GM12878 (cell line): ENCODE measurements around the gene SMAD4. TPM values are rescaled to one million over a fixed set of nuclear protein-coding genes. Genes with fewer than 3 reads are reported as not detected.
A peak's percentile ranks its signal among the peaks of the same experiment; 100 is the strongest.

Experiments
- ATAC-seq: fragments of 200-7000 bp; cut with Tn5 transposase; 3 replicates; pipeline ENCODE4 v1.9.1; 2020; ENCODE audit warnings: mild to moderate bottlenecking, moderate library complexity
- BruUV-seq: library from RNA; stranded (reverse); fragments of 400-500 nt; replicated peaks from 2 replicates; lab custom pipeline; 2021; lab: Mats Ljungman, UMichigan
- CTCF ChIA-PET: fragments of 300-600 bp; sonication (Branson Sonifier 250); formaldehyde crosslinking; extraction: SDS; loops from one replicate; lab custom pipeline; 2021; ENCODE audit warnings: inconsistent platforms; lab: Yijun Ruan, JAX
- POLR2A ChIA-PET: fragments of 350-600 bp; formaldehyde crosslinking; extraction: SDS; loops from one replicate; lab custom pipeline; 2021; ENCODE audit warnings: inconsistent platforms; lab: Charles Lee
- RAD21 ChIA-PET: fragments of 300-600 bp; sonication (Branson Sonifier 250); formaldehyde crosslinking; loops from one replicate; lab custom pipeline; 2023; ENCODE audit warnings: antibody characterized with exemption; ENCODE audit not compliant: unreplicated experiment; lab: Charles Lee
- SMC1A ChIA-PET: fragments of 300-600 bp; sonication (Branson Sonifier 250); formaldehyde crosslinking; loops from one replicate; lab custom pipeline; 2023; ENCODE audit not compliant: unreplicated experiment, uncharacterized antibody; lab: Charles Lee
- DNase-seq: peaks from one replicate; pipeline ENCODE4 v3.0.0-alpha.2; 2011; ENCODE audit warnings: low read depth, low spot score
- FAIRE-seq: peaks from 3 replicates; lab custom pipeline; 2011; peaks lifted over from hg19 to GRCh38; lab: Jason Lieb, UNC
- H2AFZ ChIP-seq: 2 replicates; pipeline ENCODE4 v1.6.0; 2011; ENCODE audit warnings: low read depth, low read length, control low read depth; ENCODE audit not compliant: control insufficient read depth
- H3K27ac ChIP-seq: 2 replicates; pipeline ENCODE4 v1.5.1; 2011; ENCODE audit warnings: control low read depth; ENCODE audit not compliant: control insufficient read depth, insufficient read depth
- H3K27me3 ChIP-seq, 2 experiments: replicated peaks in 1 of 2; 2 replicates each; pipeline versions ENCODE4 v1.6.0 to v1.6.1; 2011; ENCODE audit warnings: low read length in 1 of 2; ENCODE audit not compliant: control insufficient read depth in 2 of 2, insufficient read depth in 2 of 2
- H3K36me3 ChIP-seq, 2 experiments: 2 replicates each; pipeline ENCODE4 v1.5.1; 2011; ENCODE audit warnings: low read length in 1 of 2; ENCODE audit not compliant: control insufficient read depth in 2 of 2, insufficient read depth in 2 of 2
- H3K4me1 ChIP-seq: 2 replicates; pipeline ENCODE4 v1.6.1; 2011; ENCODE audit warnings: mild to moderate bottlenecking, low read length, moderate library complexity, mixed read lengths; ENCODE audit not compliant: control insufficient read depth, insufficient read depth
- H3K4me2 ChIP-seq: 2 replicates; pipeline ENCODE4 v1.6.0; 2011; ENCODE audit warnings: control low read depth; ENCODE audit not compliant: control insufficient read depth, insufficient read depth
- H3K4me3 ChIP-seq: fragments of 200-600 bp; sonication (generic); 2 replicates; pipeline ENCODE4 v1.5.1; 2016
- H3K79me2 ChIP-seq: 2 replicates; pipeline ENCODE4 v1.6.0; 2011; ENCODE audit warnings: low read length; ENCODE audit not compliant: control insufficient read depth, insufficient read depth
- H3K9ac ChIP-seq: 2 replicates; pipeline ENCODE4 v1.8.0; 2011; ENCODE audit warnings: low read length, control low read depth, mixed read lengths; ENCODE audit not compliant: control insufficient read depth, insufficient read depth
- H3K9me3 ChIP-seq: replicated peaks from 3 replicates; pipeline ENCODE4 v1.5.1; 2011; ENCODE audit warnings: mild to moderate bottlenecking, low read length; ENCODE audit not compliant: control insufficient read depth, insufficient read depth
- H4K20me1 ChIP-seq: 2 replicates; pipeline ENCODE4 v1.6.0; 2011; ENCODE audit not compliant: control insufficient read depth, insufficient read depth
- ATF7 ChIP-seq: fragments of 450-650 bp; IDR thresholded peaks from 2 replicates; pipeline ENCODE4 v1.6.1; 2016; ENCODE audit warnings: low read depth, mild to moderate bottlenecking
- GATAD2B ChIP-seq: fragments of 450-650 bp; conservative IDR thresholded peaks from 2 replicates; pipeline ENCODE4 v1.6.1; 2017; ENCODE audit warnings: low read depth, mild to moderate bottlenecking, moderate library complexity
- HDAC2 ChIP-seq: fragments of 200-600 bp; sonication (generic); IDR thresholded peaks from 2 replicates; pipeline ENCODE4 v1.6.1; 2017
- JUND ChIP-seq: IDR thresholded peaks from 2 replicates; pipeline ENCODE4 v1.6.1; 2012; ENCODE audit warnings: low read depth, mild to moderate bottlenecking, low read length, improper control_type of control experiment, moderate library complexity
- LARP7 ChIP-seq: fragments of 450-650 bp; IDR thresholded peaks from 2 replicates; pipeline ENCODE4 v1.6.1; 2017; ENCODE audit warnings: mild to moderate bottlenecking
- REST ChIP-seq: IDR thresholded peaks from 2 replicates; pipeline ENCODE4 v1.6.1; 2012; ENCODE audit warnings: mild to moderate bottlenecking, low read depth, low read length
- WGBS: methylation state at CpG from one replicate; pipeline ENCODE4 v1.1.6; 2016; ENCODE audit warnings: low lambda C conversion rate; ENCODE audit not compliant: insufficient replicate concordance, insufficient coverage; ENCODE audit errors: missing lambda C conversion rate; 5-methylcytosine and 5-hydroxymethylcytosine counted together
- in situ Hi-C: fragments of 300-500 bp; cut with MboI; formaldehyde crosslinking; loops from 9 replicates; pipeline ENCODE4 v1.14.3; 2018; ENCODE audit warnings: mixed read lengths
- intact Hi-C: fragments of 100-400 bp; cut with micrococcal nuclease; formaldehyde crosslinking; loops from one replicate; pipeline ENCODE4 v1.14.2; 2022; ENCODE audit not compliant: unreplicated experiment
- polyA plus RNA-seq, 11 experiments: library from polyadenylated mRNA; depleted of rRNA in 4 of 11; unstranded in 6 of 11; stranded (reverse) in 5 of 11; fragments of >200 nt; fragmentation: Nextera tagmentation in 4 of 11; fragmentation: Illumina TruSeq in 1 of 11; extraction: Ambion mirVana in 4 of 11; extraction: Trizol in 1 of 11; gene quantifications; 1 replicate in 1 of 11; 2 replicates in 10 of 11; pipeline versions ENCODE4 v1.2.1 to v1.2.3, GENCODE V29; 2011 to 2016; ENCODE audit warnings: inconsistent platforms in 2 of 11, missing spikeins in 2 of 11, low read depth in 1 of 11
- total RNA-seq, 4 experiments: library from RNA; depleted of rRNA in 3 of 4; stranded (reverse); fragments of >200 nt in 3 of 4; fragmentation: Illumina TruSeq in 1 of 4; extraction: Trizol in 1 of 4; gene quantifications; 2 replicates each; pipeline versions ENCODE4 v1.2.1 to v1.2.3, GENCODE V29; 2013 to 2021
- TF ChIP-seq, protein P1 (sequence below): fragments of 450-650 bp; formaldehyde crosslinking; IDR thresholded peaks from 2 replicates; pipeline ENCODE4 v1.4.0; 2020; ENCODE audit warnings: mild to moderate bottlenecking, moderate library complexity
- TF ChIP-seq, protein P2 (sequence below): IDR thresholded peaks from 2 replicates; pipeline ENCODE4 v1.6.1; 2012; ENCODE audit warnings: low read depth, low read length, improper control_type of control experiment

SMAD4 gene
- total and polyA plus RNA-seq, 10 of the 15 experiments (the other 5 are each of a cell fraction or from before 2014, with no cell fraction given) = 9.6 to 99.9 (median 37.5) TPM

DNA sequence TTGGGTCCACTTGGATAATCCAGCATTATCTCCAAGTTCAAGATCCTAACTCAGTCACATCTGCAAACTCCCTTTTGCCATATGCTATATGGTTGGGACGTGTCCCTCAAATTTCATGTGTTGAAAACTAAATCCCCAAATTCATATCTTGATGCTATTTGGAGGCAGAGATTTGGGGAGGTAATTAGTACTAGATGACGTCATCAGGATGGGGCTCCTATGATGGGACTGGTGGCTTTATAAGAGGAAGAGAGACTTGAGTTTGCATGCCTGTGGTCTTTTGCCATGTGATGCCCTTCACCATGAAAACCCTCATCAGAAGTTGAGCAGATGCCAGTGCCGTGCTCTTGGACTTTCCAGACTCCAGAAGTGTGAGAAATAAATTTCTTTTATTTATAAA, 16.8 kb upstream of the SMAD4 start:
- intact Hi-C loops (no loop called here), in situ Hi-C loops (no loop called here)
- no peak for FAIRE-seq

GRCh38 chr18:51017140-51017879, 12.7 kb upstream of the SMAD4 start:
- CTCF ChIA-PET = interaction anchor here (0.8 kb wide), 1 partner anchor 34 kb away, joined by 6 read pairs; no protein-coding TSS in a partner anchor
- no peaks in the 10 kb centered on the region for H3K36me3 ChIP-seq
- ATAC-seq (no peak), FAIRE-seq (no peak), DNase-seq (no peak)
- H3K4me3 ChIP-seq = no peak overlapping the region
- no peaks in the 10 kb centered on the region for H3K9me3 ChIP-seq
- BruUV-seq = no TSS peak
- no peak overlapping the region for H2AFZ ChIP-seq
- SMC1A ChIA-PET = interaction anchor here (1.2 kb wide), 1 partner anchor 8 kb away, joined by 3 read pairs; no protein-coding TSS in a partner anchor
- H3K27me3 ChIP-seq = no peaks in the 10 kb centered on the region
- no peak overlapping the region for H3K9ac ChIP-seq
- H3K4me1 ChIP-seq = no peaks in the 10 kb centered on the region
- intact Hi-C loops (no loop called here), in situ Hi-C loops (no loop called here)
- RAD21 ChIA-PET = no interaction called here
- WGBS = 62% methylated on average over 8 of the region's 8 CpGs
- POLR2A ChIA-PET = interaction anchor here (0.6 kb wide), 1 partner anchor 14 kb away, joined by 6 read pairs; no protein-coding TSS in a partner anchor
- no peak overlapping the region for H3K4me2 ChIP-seq
- H3K79me2 ChIP-seq = no peaks in the 10 kb centered on the region
- no peaks in the 10 kb centered on the region for H4K20me1 ChIP-seq
- no peak overlapping the region for H3K27ac ChIP-seq
- TF ChIP-seq LARP7 = no peak
- TF ChIP-seq HDAC2 = no peak
- TF ChIP-seq, protein P1, sequence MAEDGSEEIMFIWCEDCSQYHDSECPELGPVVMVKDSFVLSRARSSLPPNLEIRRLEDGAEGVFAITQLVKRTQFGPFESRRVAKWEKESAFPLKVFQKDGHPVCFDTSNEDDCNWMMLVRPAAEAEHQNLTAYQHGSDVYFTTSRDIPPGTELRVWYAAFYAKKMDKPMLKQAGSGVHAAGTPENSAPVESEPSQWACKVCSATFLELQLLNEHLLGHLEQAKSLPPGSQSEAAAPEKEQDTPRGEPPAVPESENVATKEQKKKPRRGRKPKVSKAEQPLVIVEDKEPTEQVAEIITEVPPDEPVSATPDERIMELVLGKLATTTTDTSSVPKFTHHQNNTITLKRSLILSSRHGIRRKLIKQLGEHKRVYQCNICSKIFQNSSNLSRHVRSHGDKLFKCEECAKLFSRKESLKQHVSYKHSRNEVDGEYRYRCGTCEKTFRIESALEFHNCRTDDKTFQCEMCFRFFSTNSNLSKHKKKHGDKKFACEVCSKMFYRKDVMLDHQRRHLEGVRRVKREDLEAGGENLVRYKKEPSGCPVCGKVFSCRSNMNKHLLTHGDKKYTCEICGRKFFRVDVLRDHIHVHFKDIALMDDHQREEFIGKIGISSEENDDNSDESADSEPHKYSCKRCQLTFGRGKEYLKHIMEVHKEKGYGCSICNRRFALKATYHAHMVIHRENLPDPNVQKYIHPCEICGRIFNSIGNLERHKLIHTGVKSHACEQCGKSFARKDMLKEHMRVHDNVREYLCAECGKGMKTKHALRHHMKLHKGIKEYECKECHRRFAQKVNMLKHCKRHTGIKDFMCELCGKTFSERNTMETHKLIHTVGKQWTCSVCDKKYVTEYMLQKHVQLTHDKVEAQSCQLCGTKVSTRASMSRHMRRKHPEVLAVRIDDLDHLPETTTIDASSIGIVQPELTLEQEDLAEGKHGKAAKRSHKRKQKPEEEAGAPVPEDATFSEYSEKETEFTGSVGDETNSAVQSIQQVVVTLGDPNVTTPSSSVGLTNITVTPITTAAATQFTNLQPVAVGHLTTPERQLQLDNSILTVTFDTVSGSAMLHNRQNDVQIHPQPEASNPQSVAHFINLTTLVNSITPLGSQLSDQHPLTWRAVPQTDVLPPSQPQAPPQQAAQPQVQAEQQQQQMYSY = no peak
- no peak for TF ChIP-seq REST
- no peak for TF ChIP-seq GATAD2B

More for the DNA sequence above, 16.8 kb upstream of the SMAD4 start:
- ATAC-seq (no peak), DNase-seq (no peak)
- H3K27me3 ChIP-seq = no peaks in the 10 kb centered on the region
- BruUV-seq = no TSS peak
- no peaks in the 10 kb centered on the region for H3K9me3 ChIP-seq
- no peaks in the 10 kb centered on the region for H3K36me3 ChIP-seq
- H3K79me2 ChIP-seq = no peaks in the 10 kb centered on the region
- SMC1A ChIA-PET = no interaction called here
- H2AFZ ChIP-seq = no peak overlapping the region
- RAD21 ChIA-PET = no interaction called here
- H3K4me2 ChIP-seq = no peak overlapping the region
- no peak overlapping the region for H3K27ac ChIP-seq
- POLR2A ChIA-PET = no interaction called here
- WGBS = 62% methylated on average over 3 of the region's 3 CpGs
- H3K4me3 ChIP-seq = no peak overlapping the region
- CTCF ChIA-PET = no interaction called here
- no peaks in the 10 kb centered on the region for H4K20me1 ChIP-seq
- peak; percentile 80 for TF ChIP-seq ATF7
- TF ChIP-seq JUND = 0 out of 2 replicates have a peak, but pooled peaks have one; percentile 23
- TF ChIP-seq, protein P2, sequence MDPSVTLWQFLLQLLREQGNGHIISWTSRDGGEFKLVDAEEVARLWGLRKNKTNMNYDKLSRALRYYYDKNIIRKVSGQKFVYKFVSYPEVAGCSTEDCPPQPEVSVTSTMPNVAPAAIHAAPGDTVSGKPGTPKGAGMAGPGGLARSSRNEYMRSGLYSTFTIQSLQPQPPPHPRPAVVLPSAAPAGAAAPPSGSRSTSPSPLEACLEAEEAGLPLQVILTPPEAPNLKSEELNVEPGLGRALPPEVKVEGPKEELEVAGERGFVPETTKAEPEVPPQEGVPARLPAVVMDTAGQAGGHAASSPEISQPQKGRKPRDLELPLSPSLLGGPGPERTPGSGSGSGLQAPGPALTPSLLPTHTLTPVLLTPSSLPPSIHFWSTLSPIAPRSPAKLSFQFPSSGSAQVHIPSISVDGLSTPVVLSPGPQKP = no peak
- TF ChIP-seq, all 136 proteins: peak for 2
- no peak overlapping the region for H3K9ac ChIP-seq
- no peaks in the 10 kb centered on the region for H3K4me1 ChIP-seq
